ENCODE measurements around the gene MYOC.
"Not testable (repeated sequence)": the region's sequence is repeated elsewhere in the genome, so short reads cannot be mapped to it uniquely, and the experiment has no call there.

MYOC gene

GRCh38 chr1:171600310-171600709 lies 52.2 kb downstream of the MYOC start:
- not testable (repeated sequence) for H3K9me3 ChIP-seq (ENCODE audit: control insufficient read depth in 1 of 2, low read length in 2 of 2); H3K4me1 ChIP-seq (ENCODE audit: control insufficient read depth in 1 of 2, insufficient read depth in 2 of 2, low read length in 2 of 2); H3K27ac ChIP-seq (ENCODE audit: low read length); H3K4me3 ChIP-seq (ENCODE audit: low read depth in 1 of 2, low read length in 2 of 2); H3K27me3 ChIP-seq (ENCODE audit: low read depth, low read length); H3K36me3 ChIP-seq (ENCODE audit: control insufficient read depth in 1 of 2, insufficient read depth in 2 of 2, low read length in 2 of 2)

GRCh38 chr1:171597203-171597602 lies 55.3 kb downstream of the MYOC start:
- H3K36me3 ChIP-seq (ENCODE audit: control insufficient read depth in 1 of 2, insufficient read depth in 2 of 2, low read length in 2 of 2), result peaks cover 7 to 13% of the 10 kb centered on the region in 2 donors
- no peak overlapping the region for H3K4me3 ChIP-seq (ENCODE audit: low read depth in 1 of 2, low read length in 2 of 2)
- H3K4me1 ChIP-seq (ENCODE audit: control insufficient read depth in 1 of 2, insufficient read depth in 2 of 2, low read length in 2 of 2), result no peaks in the 10 kb centered on the region
- H3K27me3 ChIP-seq (ENCODE audit: low read depth, low read length), result no peaks in the 10 kb centered on the region
- H3K27ac ChIP-seq (ENCODE audit: low read length), result no peak overlapping the region
- H3K9me3 ChIP-seq (ENCODE audit: control insufficient read depth in 1 of 2, low read length in 2 of 2), result no peaks in the 10 kb centered on the region

GRCh38 chr1:171596705-171597104 lies 55.8 kb downstream of the MYOC start:
- Histone ChIP-seq H3K4me3 (ENCODE audit: low read depth in 1 of 2, low read length in 2 of 2) (no peak overlapping the region), H3K36me3 (ENCODE audit: control insufficient read depth in 1 of 2, insufficient read depth in 2 of 2, low read length in 2 of 2) (peaks cover 12 to 18% of the 10 kb centered on the region in 2 donors), H3K4me1 (ENCODE audit: control insufficient read depth in 1 of 2, insufficient read depth in 2 of 2, low read length in 2 of 2) (no peaks in the 10 kb centered on the region), H3K27ac (ENCODE audit: low read length) (no peak overlapping the region), H3K9me3 (ENCODE audit: control insufficient read depth in 1 of 2, low read length in 2 of 2) (no peaks in the 10 kb centered on the region), H3K27me3 (ENCODE audit: low read depth, low read length) (no peaks in the 10 kb centered on the region)

- Histone ChIP-seq H3K27ac (ENCODE audit: low read length) (no peak overlapping the region), H3K27me3 (ENCODE audit: low read depth, low read length) (no peaks in the 10 kb centered on the region)
These were observed 56.4 kb downstream of the MYOC start for GRCh38 chr1:171596119-171596518.

GRCh38 chr1:171595324-171595723 lies 57.2 kb downstream of the MYOC start:
- H3K27me3 ChIP-seq (ENCODE audit: low read depth, low read length), result no peaks in the 10 kb centered on the region
- no peak overlapping the region for H3K27ac ChIP-seq (ENCODE audit: low read length)
- no peaks in the 10 kb centered on the region for H3K9me3 ChIP-seq (ENCODE audit: control insufficient read depth in 1 of 2, low read length in 2 of 2)
- peaks cover 22 to 32% of the 10 kb centered on the region in 2 donors for H3K36me3 ChIP-seq (ENCODE audit: control insufficient read depth in 1 of 2, insufficient read depth in 2 of 2, low read length in 2 of 2)
- H3K4me3 ChIP-seq (ENCODE audit: low read depth in 1 of 2, low read length in 2 of 2), result no peak overlapping the region
- no peaks in the 10 kb centered on the region for H3K4me1 ChIP-seq (ENCODE audit: control insufficient read depth in 1 of 2, insufficient read depth in 2 of 2, low read length in 2 of 2)

More at GRCh38 chr1:171596119-171596518, 56.4 kb downstream of the MYOC start:
- Histone ChIP-seq H3K4me1 (ENCODE audit: control insufficient read depth in 1 of 2, insufficient read depth in 2 of 2, low read length in 2 of 2) (no peaks in the 10 kb centered on the region), H3K9me3 (ENCODE audit: control insufficient read depth in 1 of 2, low read length in 2 of 2) (no peaks in the 10 kb centered on the region), H3K36me3 (ENCODE audit: control insufficient read depth in 1 of 2, insufficient read depth in 2 of 2, low read length in 2 of 2) (peaks cover 18 to 24% of the 10 kb centered on the region in 2 donors), H3K4me3 (ENCODE audit: low read depth in 1 of 2, low read length in 2 of 2) (no peak overlapping the region)

- Histone ChIP-seq H3K4me1 (ENCODE audit: control insufficient read depth in 1 of 2, insufficient read depth in 2 of 2, low read length in 2 of 2) (peaks cover 0 to 3% of the 10 kb centered on the region in 2 donors), H3K27me3 (ENCODE audit: low read depth, low read length) (no peaks in the 10 kb centered on the region), H3K4me3 (ENCODE audit: low read depth in 1 of 2, low read length in 2 of 2) (no peak overlapping the region), H3K27ac (ENCODE audit: low read length) (no peak overlapping the region), H3K9me3 (ENCODE audit: control insufficient read depth in 1 of 2, low read length in 2 of 2) (no peaks in the 10 kb centered on the region), H3K36me3 (ENCODE audit: control insufficient read depth in 1 of 2, insufficient read depth in 2 of 2, low read length in 2 of 2) (peaks cover 55 to 67% of the 10 kb centered on the region in 2 donors)
These were observed 62.5 kb downstream of the MYOC start for GRCh38 chr1:171590022-171590421.

- Histone ChIP-seq H3K4me3 (ENCODE audit: low read depth in 1 of 2, low read length in 2 of 2) (no peak overlapping the region), H3K4me1 (ENCODE audit: control insufficient read depth in 1 of 2, insufficient read depth in 2 of 2, low read length in 2 of 2) (peaks cover 0 to 3% of the 10 kb centered on the region in 2 donors), H3K27me3 (ENCODE audit: low read depth, low read length) (no peaks in the 10 kb centered on the region), H3K36me3 (ENCODE audit: control insufficient read depth in 1 of 2, insufficient read depth in 2 of 2, low read length in 2 of 2) (peaks cover 71 to 75% of the 10 kb centered on the region in 2 donors), H3K27ac (ENCODE audit: low read length) (no peak overlapping the region), H3K9me3 (ENCODE audit: control insufficient read depth in 1 of 2, low read length in 2 of 2) (no peaks in the 10 kb centered on the region)
These were observed 64.3 kb downstream of the MYOC start for GRCh38 chr1:171588230-171588629.

GRCh38 chr1:171585715-171586114 lies 66.8 kb downstream of the MYOC start:
- Histone ChIP-seq H3K4me1 (ENCODE audit: control insufficient read depth in 1 of 2, insufficient read depth in 2 of 2, low read length in 2 of 2) (peaks cover 0 to 3% of the 10 kb centered on the region in 2 donors), H3K4me3 (ENCODE audit: low read depth in 1 of 2, low read length in 2 of 2) (no peak overlapping the region), H3K36me3 (ENCODE audit: control insufficient read depth in 1 of 2, insufficient read depth in 2 of 2, low read length in 2 of 2) (peaks cover 60 to 69% of the 10 kb centered on the region in 2 donors), H3K27ac (ENCODE audit: low read length) (no peak overlapping the region), H3K27me3 (ENCODE audit: low read depth, low read length) (no peaks in the 10 kb centered on the region), H3K9me3 (ENCODE audit: control insufficient read depth in 1 of 2, low read length in 2 of 2) (no peaks in the 10 kb centered on the region)
